ENCODE data around the gene DEGS1.

DEGS1 gene

GRCh38 chr1:224170343-224170742 lies 12.7 kb upstream of the DEGS1 start:
- TF ChIP-seq ZNF274 (IDR thresholded peaks at IDR 0.05; ENCODE audit: low read depth, low read length) (no peak), YY1 (IDR thresholded peaks at IDR 0.05; ENCODE audit: insufficient read depth, insufficient read length) (no peak), SUZ12 (IDR thresholded peaks at IDR 0.05; ENCODE audit: extremely low read depth, insufficient read depth, insufficient read length) (no peak)
- Histone ChIP-seq H3K27me3 (ENCODE audit: insufficient read depth, insufficient read length) (no peaks in the 10 kb centered on the region), H3K36me3 (ENCODE audit: insufficient read depth, insufficient read length, low read length) (no peaks in the 10 kb centered on the region), H3K4me3 (ENCODE audit: insufficient read length, low read depth) (no peak overlapping the region), H3K9ac (ENCODE audit: insufficient read length, low read depth) (no peak overlapping the region), H3K9me3 (ENCODE audit: insufficient read depth, low read length) (no peaks in the 10 kb centered on the region; the same call in 1 of the 2 replicates), H3K4me1 (ENCODE audit: insufficient read depth, insufficient read length) (peaks cover 2% of the 10 kb centered on the region)
- no peak for DNase-seq (ENCODE audit: low read depth, low spot score)

GRCh38 chr1:224170748-224171478 lies 12.1 kb upstream of the DEGS1 start:
- peaks cover 2% of the 10 kb centered on the region for H3K4me1 ChIP-seq (ENCODE audit: insufficient read depth, insufficient read length)
- no peak for TF ChIP-seq ZNF274 (IDR thresholded peaks at IDR 0.05; ENCODE audit: low read depth, low read length)

GRCh38 chr1:224172229-224172628 lies 10.8 kb upstream of the DEGS1 start:
- Histone ChIP-seq H3K9me3 (ENCODE audit: insufficient read depth, low read length) (no peaks in the 10 kb centered on the region; the same call in 1 of the 2 replicates), H3K9ac (ENCODE audit: insufficient read length, low read depth) (no peak overlapping the region), H3K4me1 (ENCODE audit: insufficient read depth, insufficient read length) (peaks cover 2% of the 10 kb centered on the region), H3K4me3 (ENCODE audit: insufficient read length, low read depth) (no peak overlapping the region), H3K27me3 (ENCODE audit: insufficient read depth, insufficient read length) (no peaks in the 10 kb centered on the region), H3K36me3 (ENCODE audit: insufficient read depth, insufficient read length, low read length) (no peaks in the 10 kb centered on the region)
- TF ChIP-seq YY1 (IDR thresholded peaks at IDR 0.05; ENCODE audit: insufficient read depth, insufficient read length): no peak
- TF ChIP-seq SUZ12 (IDR thresholded peaks at IDR 0.05; ENCODE audit: extremely low read depth, insufficient read depth, insufficient read length): no peak
- TF ChIP-seq ZNF274 (IDR thresholded peaks at IDR 0.05; ENCODE audit: low read depth, low read length): no peak
- no peak for DNase-seq (ENCODE audit: low read depth, low spot score)

More at GRCh38 chr1:224170748-224171478, 12.1 kb upstream of the DEGS1 start:
- Histone ChIP-seq H3K9me3 (ENCODE audit: insufficient read depth, low read length) (no peaks in the 10 kb centered on the region; the same call in 1 of the 2 replicates), H3K9ac (ENCODE audit: insufficient read length, low read depth) (no peak overlapping the region), H3K4me3 (ENCODE audit: insufficient read length, low read depth) (no peak overlapping the region), H3K36me3 (ENCODE audit: insufficient read depth, insufficient read length, low read length) (no peaks in the 10 kb centered on the region), H3K27me3 (ENCODE audit: insufficient read depth, insufficient read length) (no peaks in the 10 kb centered on the region)
- no peak for DNase-seq (ENCODE audit: low read depth, low spot score)

- DNase-seq (ENCODE audit: low read depth, low spot score): no peak
- H3K27me3 ChIP-seq (ENCODE audit: insufficient read depth, insufficient read length): no peaks in the 10 kb centered on the region
- H3K36me3 ChIP-seq (ENCODE audit: insufficient read depth, insufficient read length, low read length): no peaks in the 10 kb centered on the region
- no peak overlapping the region for H3K9ac ChIP-seq (ENCODE audit: insufficient read length, low read depth)
- H3K9me3 ChIP-seq (ENCODE audit: insufficient read depth, low read length): no peaks in the 10 kb centered on the region; the same call in 1 of the 2 replicates
- peaks cover 2% of the 10 kb centered on the region for H3K4me1 ChIP-seq (ENCODE audit: insufficient read depth, insufficient read length)
- TF ChIP-seq YY1 (IDR thresholded peaks at IDR 0.05; ENCODE audit: insufficient read depth, insufficient read length): no peak
- no peak for TF ChIP-seq SUZ12 (IDR thresholded peaks at IDR 0.05; ENCODE audit: extremely low read depth, insufficient read depth, insufficient read length)
- TF ChIP-seq ZNF274 (IDR thresholded peaks at IDR 0.05; ENCODE audit: low read depth, low read length): no peak
- H3K4me3 ChIP-seq (ENCODE audit: insufficient read length, low read depth): no peak overlapping the region
Measured at GRCh38 chr1:224173523-224173922, 9.5 kb upstream of the DEGS1 start.

GRCh38 chr1:224175617-224176016 lies 7.4 kb upstream of the DEGS1 start:
- Histone ChIP-seq H3K4me1 (ENCODE audit: insufficient read depth, insufficient read length) (no peaks in the 10 kb centered on the region), H3K36me3 (ENCODE audit: insufficient read depth, insufficient read length, low read length) (no peaks in the 10 kb centered on the region), H3K27me3 (ENCODE audit: insufficient read depth, insufficient read length) (no peaks in the 10 kb centered on the region), H3K4me3 (ENCODE audit: insufficient read length, low read depth) (no peak overlapping the region), H3K9me3 (ENCODE audit: insufficient read depth, low read length) (no peaks in the 10 kb centered on the region; the same call in 1 of the 2 replicates), H3K9ac (ENCODE audit: insufficient read length, low read depth) (no peak overlapping the region)
- no peak for DNase-seq (ENCODE audit: low read depth, low spot score)
- no peak for TF ChIP-seq SUZ12 (IDR thresholded peaks at IDR 0.05; ENCODE audit: extremely low read depth, insufficient read depth, insufficient read length)
- TF ChIP-seq ZNF274 (IDR thresholded peaks at IDR 0.05; ENCODE audit: low read depth, low read length): no peak

GRCh38 chr1:224177356-224177999 lies 5.6 kb upstream of the DEGS1 start:
- no peaks in the 10 kb centered on the region for H3K27me3 ChIP-seq (ENCODE audit: insufficient read depth, insufficient read length)
- DNase-seq (ENCODE audit: low read depth, low spot score): no peak
- peaks cover 3% of the 10 kb centered on the region for H3K4me1 ChIP-seq (ENCODE audit: insufficient read depth, insufficient read length)
- TF ChIP-seq YY1 (IDR thresholded peaks at IDR 0.05; ENCODE audit: insufficient read depth, insufficient read length) (no peak), ZNF274 (IDR thresholded peaks at IDR 0.05; ENCODE audit: low read depth, low read length) (no peak), SUZ12 (IDR thresholded peaks at IDR 0.05; ENCODE audit: extremely low read depth, insufficient read depth, insufficient read length) (no peak)
- H3K36me3 ChIP-seq (ENCODE audit: insufficient read depth, insufficient read length, low read length): no peaks in the 10 kb centered on the region
- H3K9ac ChIP-seq (ENCODE audit: insufficient read length, low read depth): no peak overlapping the region
- H3K4me3 ChIP-seq (ENCODE audit: insufficient read length, low read depth): no peak overlapping the region
- H3K9me3 ChIP-seq (ENCODE audit: insufficient read depth, low read length): no peaks in the 10 kb centered on the region

- Histone ChIP-seq H3K36me3 (ENCODE audit: insufficient read depth, insufficient read length, low read length) (no peaks in the 10 kb centered on the region), H3K4me3 (ENCODE audit: insufficient read length, low read depth) (no peak overlapping the region), H3K9ac (ENCODE audit: insufficient read length, low read depth) (no peak overlapping the region), H3K27me3 (ENCODE audit: insufficient read depth, insufficient read length) (no peaks in the 10 kb centered on the region), H3K9me3 (ENCODE audit: insufficient read depth, low read length) (no peaks in the 10 kb centered on the region), H3K4me1 (ENCODE audit: insufficient read depth, insufficient read length) (peaks cover 3% of the 10 kb centered on the region)
- no peak for DNase-seq (ENCODE audit: low read depth, low spot score)
- TF ChIP-seq SUZ12 (IDR thresholded peaks at IDR 0.05; ENCODE audit: extremely low read depth, insufficient read depth, insufficient read length): no peak
- no peak for TF ChIP-seq ZNF274 (IDR thresholded peaks at IDR 0.05; ENCODE audit: low read depth, low read length)
- no peak for TF ChIP-seq YY1 (IDR thresholded peaks at IDR 0.05; ENCODE audit: insufficient read depth, insufficient read length)
Measured at GRCh38 chr1:224178894-224179293, 4.1 kb upstream of the DEGS1 start.

Measured in NT2/D1 (cell line).